Ishikawa (cell line): ENCODE results near the gene BAZ2B.

Source experiments
- EP300 ChIP-seq: IDR thresholded peaks from 2 replicates; pipeline ENCODE4 v1.6.1; 2012; ENCODE audit warnings: borderline replicate concordance
- TF ChIP-seq, protein P1 (sequence below): IDR thresholded peaks from 2 replicates; pipeline ENCODE4 v1.6.1; 2012
- TF ChIP-seq, protein P2 (sequence below): IDR thresholded peaks from 2 replicates; pipeline ENCODE4 v1.6.1; 2012; ENCODE audit warnings: low read depth, mild to moderate bottlenecking
- TF ChIP-seq, protein P3 (sequence below): IDR thresholded peaks from 2 replicates; pipeline ENCODE4 v1.6.1; 2012

DNA sequence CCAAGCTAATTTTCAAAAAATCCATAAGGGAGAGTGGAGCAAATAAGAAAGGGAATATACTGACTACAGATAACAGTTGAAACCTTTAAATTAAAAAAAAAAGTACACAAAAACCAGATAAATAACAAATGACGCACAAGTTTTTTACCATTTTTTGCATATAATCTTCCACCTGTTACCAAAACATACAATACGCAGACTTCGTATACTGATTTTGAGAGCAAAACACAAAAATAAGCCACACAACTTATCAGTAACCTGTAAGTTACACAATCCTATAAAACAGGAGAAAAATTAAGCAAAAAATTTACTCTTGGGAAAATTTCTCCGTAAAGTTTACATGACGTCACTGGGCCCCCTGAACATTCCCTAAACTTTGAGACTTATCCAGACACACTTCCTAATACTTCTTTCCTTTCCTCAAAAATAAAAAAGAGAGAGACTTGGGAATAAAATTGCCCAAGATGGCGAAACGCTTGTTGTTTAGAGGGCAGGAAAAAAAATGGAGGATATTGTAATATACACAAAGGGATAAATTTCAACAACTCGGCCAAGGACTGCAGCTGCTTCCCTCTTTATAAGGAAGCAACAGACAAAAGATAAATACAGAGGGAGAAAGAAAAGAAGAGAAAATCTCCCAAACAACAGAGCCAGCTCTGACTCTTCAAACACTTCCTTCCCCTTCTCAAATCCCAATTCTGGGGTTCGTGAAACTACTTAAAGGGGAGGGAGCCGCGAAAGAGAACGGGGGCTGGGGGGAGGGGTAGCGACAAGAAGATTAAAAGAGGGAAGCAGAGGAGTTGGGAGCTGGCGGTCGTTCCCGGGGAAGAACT is 1.6 kb downstream of the BAZ2B start:
- TF ChIP-seq, protein P1, sequence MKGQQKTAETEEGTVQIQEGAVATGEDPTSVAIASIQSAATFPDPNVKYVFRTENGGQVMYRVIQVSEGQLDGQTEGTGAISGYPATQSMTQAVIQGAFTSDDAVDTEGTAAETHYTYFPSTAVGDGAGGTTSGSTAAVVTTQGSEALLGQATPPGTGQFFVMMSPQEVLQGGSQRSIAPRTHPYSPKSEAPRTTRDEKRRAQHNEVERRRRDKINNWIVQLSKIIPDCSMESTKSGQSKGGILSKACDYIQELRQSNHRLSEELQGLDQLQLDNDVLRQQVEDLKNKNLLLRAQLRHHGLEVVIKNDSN = no peak
- TF ChIP-seq, protein P2, sequence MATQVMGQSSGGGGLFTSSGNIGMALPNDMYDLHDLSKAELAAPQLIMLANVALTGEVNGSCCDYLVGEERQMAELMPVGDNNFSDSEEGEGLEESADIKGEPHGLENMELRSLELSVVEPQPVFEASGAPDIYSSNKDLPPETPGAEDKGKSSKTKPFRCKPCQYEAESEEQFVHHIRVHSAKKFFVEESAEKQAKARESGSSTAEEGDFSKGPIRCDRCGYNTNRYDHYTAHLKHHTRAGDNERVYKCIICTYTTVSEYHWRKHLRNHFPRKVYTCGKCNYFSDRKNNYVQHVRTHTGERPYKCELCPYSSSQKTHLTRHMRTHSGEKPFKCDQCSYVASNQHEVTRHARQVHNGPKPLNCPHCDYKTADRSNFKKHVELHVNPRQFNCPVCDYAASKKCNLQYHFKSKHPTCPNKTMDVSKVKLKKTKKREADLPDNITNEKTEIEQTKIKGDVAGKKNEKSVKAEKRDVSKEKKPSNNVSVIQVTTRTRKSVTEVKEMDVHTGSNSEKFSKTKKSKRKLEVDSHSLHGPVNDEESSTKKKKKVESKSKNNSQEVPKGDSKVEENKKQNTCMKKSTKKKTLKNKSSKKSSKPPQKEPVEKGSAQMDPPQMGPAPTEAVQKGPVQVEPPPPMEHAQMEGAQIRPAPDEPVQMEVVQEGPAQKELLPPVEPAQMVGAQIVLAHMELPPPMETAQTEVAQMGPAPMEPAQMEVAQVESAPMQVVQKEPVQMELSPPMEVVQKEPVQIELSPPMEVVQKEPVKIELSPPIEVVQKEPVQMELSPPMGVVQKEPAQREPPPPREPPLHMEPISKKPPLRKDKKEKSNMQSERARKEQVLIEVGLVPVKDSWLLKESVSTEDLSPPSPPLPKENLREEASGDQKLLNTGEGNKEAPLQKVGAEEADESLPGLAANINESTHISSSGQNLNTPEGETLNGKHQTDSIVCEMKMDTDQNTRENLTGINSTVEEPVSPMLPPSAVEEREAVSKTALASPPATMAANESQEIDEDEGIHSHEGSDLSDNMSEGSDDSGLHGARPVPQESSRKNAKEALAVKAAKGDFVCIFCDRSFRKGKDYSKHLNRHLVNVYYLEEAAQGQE = no peak
- TF ChIP-seq, protein P3, sequence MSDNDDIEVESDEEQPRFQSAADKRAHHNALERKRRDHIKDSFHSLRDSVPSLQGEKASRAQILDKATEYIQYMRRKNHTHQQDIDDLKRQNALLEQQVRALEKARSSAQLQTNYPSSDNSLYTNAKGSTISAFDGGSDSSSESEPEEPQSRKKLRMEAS = no peak
- no peak for TF ChIP-seq EP300
